ENCODE data around the gene PPP1R3C.

- TF ChIP-seq POLR2AphosphoS5 (IDR thresholded peaks at IDR 0.05) (no peak), CTCF (IDR thresholded peaks at IDR 0.05) (no peak), POLR2A (IDR thresholded peaks at IDR 0.05) (no peak)
These were observed 28.9 kb downstream of the PPP1R3C start for GRCh38 chr10:91603931-91604331.
